Peyer's patch (tissue), 4 donors: ENCODE measurements around the gene FBXL16. TPM values are rescaled to one million over a fixed set of nuclear protein-coding genes. Genes with fewer than 3 reads are reported as not detected.

Experiments
- DNase-seq, 3 donors: peaks; one replicate each; pipeline ENCODE4 v3.0.0-alpha.2; 2017 to 2019
- H3K27ac ChIP-seq, 4 donors: fragments of 200-600 bp; sonication (generic); one replicate each; pipeline ENCODE4 v1.5.1; 2016 to 2019
- H3K27me3 ChIP-seq, 2 donors: fragments of 200-600 bp; sonication (generic); one replicate each; pipeline ENCODE4 v1.5.1; 2019
- H3K36me3 ChIP-seq, 3 donors: fragments of 200-600 bp; sonication (generic); one replicate each; pipeline ENCODE4 v1.5.1; 2016 to 2019
- H3K4me1 ChIP-seq, 4 donors: fragments of 200-600 bp; sonication (generic); one replicate each; pipeline ENCODE4 v1.5.1; 2016 to 2019
- H3K4me3 ChIP-seq, 4 donors: fragments of 200-600 bp; sonication (generic); 1 replicate in 3 of 4; 2 replicates in 1 of 4; pipeline ENCODE4 v1.5.1; 2016 to 2019; ENCODE audit warnings: mild to moderate bottlenecking in 1 of 4
- H3K9me3 ChIP-seq, 4 donors: fragments of 200-600 bp; sonication (generic); one replicate each; pipeline ENCODE4 v1.5.1; 2016 to 2019; ENCODE audit warnings: mild to moderate bottlenecking in 1 of 4
- CTCF ChIP-seq, 6 experiments: fragments of 450-650 bp in 4 of 6; fragments of 200-600 bp in 2 of 6; sonication (generic) in 1 of 6; IDR thresholded peaks; one replicate each; pipeline ENCODE4 v1.5.1; 2017 to 2019; ENCODE audit warnings: antibody characterized with exemption in 6 of 6, mild to moderate bottlenecking in 3 of 6, moderate library complexity in 1 of 6
- POLR2A ChIP-seq, 2 donors: fragments of 450-650 bp; IDR thresholded peaks; one replicate each; pipeline ENCODE4 v1.5.1; 2017; ENCODE audit warnings: antibody characterized with exemption in 2 of 2, mild to moderate bottlenecking in 2 of 2, moderate library complexity in 2 of 2
- total RNA-seq, 4 donors: library from RNA; depleted of rRNA; stranded (reverse); fragments of >200 nt; gene quantifications; one replicate each; pipeline ENCODE4 v1.1.0, GENCODE V29; 2016

Gene FBXL16
- total RNA-seq, 4 donors from 2014 or later, result 1.4 to 2.5 (median 1.9) TPM

- TF ChIP-seq POLR2A (IDR thresholded peaks at IDR 0.05), result no peak
- no peak for TF ChIP-seq CTCF (IDR thresholded peaks at IDR 0.05)
- no peak for DNase-seq
- Histone ChIP-seq H3K27me3 (peaks cover 0 to 60% of the 10 kb centered on the region in 2 donors), H3K4me1 (peaks cover 0 to 12% (median 3%) of the 10 kb centered on the region in 4 donors), H3K36me3 (no peaks in the 10 kb centered on the region), H3K9me3 (no peaks in the 10 kb centered on the region), H3K4me3 (no peak overlapping the region), H3K27ac (no peak overlapping the region)
Measured at GRCh38 chr16:706189-707061, 824 bp upstream of the FBXL16 start.

GRCh38 chr16:704552-705380 lies 835 bp downstream of the FBXL16 start:
- DNase-seq, result no peak
- no peak overlapping the region for H3K4me3 ChIP-seq
- TF ChIP-seq POLR2A (IDR thresholded peaks at IDR 0.05) (no peak), CTCF (IDR thresholded peaks at IDR 0.05) (no peak)
- H3K4me1 ChIP-seq, result peaks cover 0 to 16% (median 6%) of the 10 kb centered on the region in 4 donors
- H3K36me3 ChIP-seq, result no peaks in the 10 kb centered on the region
- H3K27ac ChIP-seq, result no peak overlapping the region
- H3K27me3 ChIP-seq, result peaks cover 0 to 68% of the 10 kb centered on the region in 2 donors
- H3K9me3 ChIP-seq, result no peaks in the 10 kb centered on the region

GRCh38 chr16:704047-704446 lies 1.6 kb downstream of the FBXL16 start:
- H3K36me3 ChIP-seq, result no peaks in the 10 kb centered on the region
- H3K9me3 ChIP-seq, result no peaks in the 10 kb centered on the region
- no peak overlapping the region for H3K4me3 ChIP-seq
- TF ChIP-seq CTCF (IDR thresholded peaks at IDR 0.05) (no peak), POLR2A (IDR thresholded peaks at IDR 0.05) (no peak)
- no peak for DNase-seq
- H3K27me3 ChIP-seq, result peaks cover 0 to 71% of the 10 kb centered on the region in 2 donors
- no peak overlapping the region for H3K27ac ChIP-seq
- peaks cover 0 to 16% (median 6%) of the 10 kb centered on the region in 4 donors for H3K4me1 ChIP-seq

GRCh38 chr16:703406-703805 lies 2.2 kb downstream of the FBXL16 start:
- Histone ChIP-seq H3K27me3 (peaks cover 0 to 71% of the 10 kb centered on the region in 2 donors), H3K27ac (no peak overlapping the region), H3K4me3 (no peak overlapping the region), H3K9me3 (no peaks in the 10 kb centered on the region), H3K4me1 (peaks cover 0 to 16% (median 6%) of the 10 kb centered on the region in 4 donors), H3K36me3 (no peaks in the 10 kb centered on the region)
- TF ChIP-seq POLR2A (IDR thresholded peaks at IDR 0.05), result no peak
- TF ChIP-seq CTCF (IDR thresholded peaks at IDR 0.05), result no peak
- no peak for DNase-seq

- no peak overlapping the region for H3K27ac ChIP-seq
- TF ChIP-seq POLR2A (IDR thresholded peaks at IDR 0.05) (no peak), CTCF (IDR thresholded peaks at IDR 0.05) (no peak)
- no peak overlapping the region for H3K4me3 ChIP-seq
- H3K27me3 ChIP-seq, result peaks cover 0 to 67% of the 10 kb centered on the region in 2 donors
- peaks cover 0 to 16% (median 6%) of the 10 kb centered on the region in 4 donors for H3K4me1 ChIP-seq
- no peak for DNase-seq
- no peaks in the 10 kb centered on the region for H3K9me3 ChIP-seq
- H3K36me3 ChIP-seq, result no peaks in the 10 kb centered on the region
Measured at GRCh38 chr16:702341-702740, 3.3 kb downstream of the FBXL16 start.
